Fibroblast of skin of scalp (primary cell): ENCODE measurements around the gene MYO10.
A peak's percentile ranks its signal among the peaks of the same experiment; 100 is the strongest.
"Not testable (repeated sequence)": the region's sequence is repeated elsewhere in the genome, so short reads cannot be mapped to it uniquely, and the experiment has no call there.

ENCODE experiments used
- DNase-seq: peaks from one replicate; pipeline ENCODE4 v3.0.0-alpha.2; 2013

Gene MYO10

GRCh38 chr5:16666883-16667398 lies 269.1 kb downstream of the MYO10 start:
- no peak for DNase-seq

- no peak for DNase-seq
Observed at GRCh38 chr5:16666130-16666882, 269.8 kb downstream of the MYO10 start.

- DNase-seq, result no peak
Observed at GRCh38 chr5:16665601-16666000, 270.5 kb downstream of the MYO10 start.

GRCh38 chr5:16664368-16664767 lies 271.7 kb downstream of the MYO10 start:
- no peak for DNase-seq

GRCh38 chr5:16663840-16664239 lies 272.2 kb downstream of the MYO10 start:
- no peak for DNase-seq

GRCh38 chr5:16661713-16662112 lies 274.4 kb downstream of the MYO10 start:
- no peak for DNase-seq

- DNase-seq, result no peak
Observed at GRCh38 chr5:16660982-16661381, 275.1 kb downstream of the MYO10 start.

- no peak for DNase-seq
Observed at GRCh38 chr5:16659536-16659935, 276.6 kb downstream of the MYO10 start.

- no peak for DNase-seq
Observed at GRCh38 chr5:16656561-16657191, 279.4 kb downstream of the MYO10 start.

GRCh38 chr5:16654647-16655334 lies 281.3 kb downstream of the MYO10 start:
- no peak for DNase-seq

GRCh38 chr5:16648739-16649138 lies 287.3 kb downstream of the MYO10 start:
- DNase-seq, result not testable (repeated sequence)

GRCh38 chr5:16644301-16644889 lies 291.7 kb downstream of the MYO10 start:
- no peak for DNase-seq

GRCh38 chr5:16642867-16643266 lies 293.2 kb downstream of the MYO10 start:
- DNase-seq, result no peak

GRCh38 chr5:16639206-16639605 lies 296.9 kb downstream of the MYO10 start:
- DNase-seq, result no peak

GRCh38 chr5:16628376-16628775 lies 307.7 kb downstream of the MYO10 start:
- no peak for DNase-seq

- DNase-seq, result no peak
Observed at GRCh38 chr5:16626696-16627264, 309.3 kb downstream of the MYO10 start.

GRCh38 chr5:16625096-16625495 lies 311.0 kb downstream of the MYO10 start:
- no peak for DNase-seq

GRCh38 chr5:16619136-16619535 lies 317.0 kb downstream of the MYO10 start:
- DNase-seq, result no peak

GRCh38 chr5:16618138-16618897 lies 317.8 kb downstream of the MYO10 start:
- no peak for DNase-seq

GRCh38 chr5:16617274-16617968 lies 318.7 kb downstream of the MYO10 start:
- DNase-seq, result no peak

- peak; percentile 19 for DNase-seq
Observed at GRCh38 chr5:16616536-16617273, 319.4 kb downstream of the MYO10 start, which contains the start of gene RETREG1. Gene RETREG1, minus strand, starts transcription at chr5:16616997. Its CDS starts 26 bp downstream, at chr5:16616971.
